H7 (cell line): Measurements from ENCODE around the gene CTDP1. TPM values are rescaled to one million over a fixed set of nuclear protein-coding genes. Genes with fewer than 3 reads are reported as not detected.

Experiments used
- DNase-seq: peaks from one replicate; pipeline ENCODE4 v3.0.0; 2012
- H3K27me3 ChIP-seq: 2 replicates; pipeline ENCODE4 v1.6.0; 2011; ENCODE audit warnings: mild to moderate bottlenecking, low read length; ENCODE audit not compliant: control insufficient read depth, insufficient read depth
- H3K36me3 ChIP-seq: replicated peaks from 2 replicates; pipeline ENCODE4 v1.5.1; 2011; ENCODE audit warnings: low read length; ENCODE audit not compliant: control insufficient read depth, insufficient read depth
- H3K4me3 ChIP-seq: 2 replicates; pipeline ENCODE4 v1.5.1; 2011; ENCODE audit warnings: low read depth, mild to moderate bottlenecking, control low read depth, low read length, moderate library complexity; ENCODE audit not compliant: insufficient read depth
- total RNA-seq: library from RNA; depleted of rRNA; stranded (reverse); fragments of >200 nt; shearing (Covaris generic); gene quantifications from 2 replicates; pipeline ENCODE4 v1.2.3, GENCODE V29; 2014; rRNA removed

CTDP1 gene
- total RNA-seq, 1 experiment from 2014 or later, result 38.9 TPM

- peak; percentile 60 for DNase-seq
- Histone ChIP-seq H3K4me3 (no peak overlapping the region), H3K27me3 (peaks cover 37% of the 10 kb centered on the region), H3K36me3 (no peaks in the 10 kb centered on the region)
Measured at GRCh38 chr18:79799619-79800370, 120.2 kb downstream of the CTDP1 start.

DNA sequence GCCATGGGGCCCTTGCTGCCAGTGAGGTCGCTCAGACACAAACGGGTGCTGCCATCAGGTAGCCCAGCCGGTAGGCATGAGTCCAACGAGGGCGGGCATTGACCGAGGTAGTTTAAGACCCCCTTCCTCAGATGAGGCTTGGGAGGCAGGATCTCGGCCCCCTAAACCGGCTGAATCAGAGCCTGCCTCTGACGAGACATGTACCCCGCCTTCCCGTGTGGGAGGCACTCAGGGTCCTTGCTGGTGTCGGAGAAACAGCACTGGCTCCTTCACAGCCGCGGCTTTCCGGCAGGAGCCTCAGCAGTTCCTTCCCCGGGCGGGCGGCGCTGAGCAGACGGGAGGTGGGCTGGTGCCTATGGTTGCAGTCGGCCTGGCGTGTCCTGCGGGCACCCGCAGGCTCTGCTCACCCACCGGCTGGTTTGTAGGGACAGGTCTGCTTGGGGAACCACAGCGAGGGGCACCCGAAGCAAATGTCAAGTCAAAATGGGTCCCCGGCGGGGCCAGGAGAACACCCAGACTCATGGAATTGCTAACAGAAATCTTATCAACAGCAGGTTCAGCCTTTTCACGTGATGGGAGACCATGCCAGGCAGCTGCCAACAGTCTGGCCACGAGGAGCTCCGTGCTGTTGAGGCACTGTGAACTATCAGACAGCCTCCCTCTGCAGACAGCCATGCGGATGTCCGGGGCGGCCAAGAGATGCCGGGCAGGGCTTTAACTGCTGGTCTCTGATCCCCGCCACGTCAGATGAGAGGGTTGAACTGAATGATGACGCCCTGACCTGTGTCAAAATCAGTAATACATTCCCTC is 121.0 kb downstream of the CTDP1 start:
- H3K27me3 ChIP-seq, result peaks cover 36% of the 10 kb centered on the region
- no peak for DNase-seq
- H3K4me3 ChIP-seq, result no peak overlapping the region
- H3K36me3 ChIP-seq, result no peaks in the 10 kb centered on the region

GRCh38 chr18:79801217-79801616 is 121.6 kb downstream of the CTDP1 start:
- no peaks in the 10 kb centered on the region for H3K36me3 ChIP-seq
- no peak overlapping the region for H3K4me3 ChIP-seq
- no peak for DNase-seq
- H3K27me3 ChIP-seq, result peaks cover 36% of the 10 kb centered on the region

GRCh38 chr18:79801641-79802040 is 122.0 kb downstream of the CTDP1 start:
- Histone ChIP-seq H3K27me3 (peaks cover 34% of the 10 kb centered on the region), H3K36me3 (no peaks in the 10 kb centered on the region), H3K4me3 (no peak overlapping the region)
- no peak for DNase-seq

DNA sequence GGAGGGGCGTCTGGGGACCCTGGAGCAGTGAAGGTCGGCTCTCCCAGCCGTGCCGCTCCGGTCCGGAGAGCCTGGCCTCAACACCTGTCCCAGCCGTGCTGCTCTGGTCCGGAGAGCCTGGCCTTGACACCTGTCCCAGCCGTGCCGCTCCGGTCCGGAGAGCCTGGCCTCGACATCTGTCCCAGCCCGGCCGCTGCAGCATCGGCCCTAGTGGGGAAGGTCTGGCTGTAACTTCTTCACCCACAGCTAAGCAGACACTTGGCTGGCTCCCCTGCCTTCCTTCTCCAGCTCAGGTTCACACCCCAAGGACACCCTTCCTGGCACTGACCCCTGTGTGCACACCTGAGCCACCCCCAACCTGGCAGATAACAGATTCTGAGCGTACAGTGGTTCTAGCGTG is 122.7 kb downstream of the CTDP1 start:
- H3K27me3 ChIP-seq, result peaks cover 28% of the 10 kb centered on the region
- peak; percentile 38 for DNase-seq
- H3K4me3 ChIP-seq, result no peak overlapping the region
- H3K36me3 ChIP-seq, result no peaks in the 10 kb centered on the region

DNA sequence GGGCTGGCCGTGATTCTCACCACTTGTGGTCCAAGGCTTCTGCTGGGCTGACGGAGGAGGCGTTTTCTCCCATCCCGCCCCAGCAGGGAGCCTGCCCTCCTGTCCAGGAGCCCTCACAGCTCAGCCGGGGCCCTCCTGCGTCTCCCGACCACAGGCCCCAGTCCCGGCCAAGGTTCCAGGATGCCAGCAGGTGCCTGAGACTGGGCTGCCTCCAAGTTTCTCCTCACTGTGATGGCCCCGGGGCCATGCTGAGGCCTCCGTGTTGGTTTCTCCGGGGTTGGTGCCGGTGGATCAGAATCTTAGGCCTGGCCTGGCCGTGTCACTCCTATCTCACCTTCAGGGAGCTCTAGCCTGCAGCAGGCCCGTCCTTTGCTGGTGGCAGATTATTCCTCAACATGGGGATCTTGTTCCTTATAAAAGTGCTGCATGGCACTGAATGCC is 124.0 kb downstream of the CTDP1 start:
- peak; percentile 42 for DNase-seq
- no peak overlapping the region for H3K4me3 ChIP-seq

More for the DNA sequence above, 124.0 kb downstream of the CTDP1 start:
- H3K36me3 ChIP-seq, result no peaks in the 10 kb centered on the region
- H3K27me3 ChIP-seq, result peaks cover 16% of the 10 kb centered on the region

Other genes starting within 250 kb of the CTDP1 start
- gene KCNG2, start 118.1 kb downstream of the CTDP1 start, total RNA-seq, result 0.14 and 0.18 TPM in 2 replicates